Mesenchymal stem cell (in vitro differentiated cells and primary cell): ENCODE results near the gene SNTG2.

Experiments
- DNase-seq: peaks from one replicate; pipeline ENCODE4 v3.0.0-alpha.2; 2013
- H2AFZ ChIP-seq: one replicate; pipeline ENCODE4 v1.6.1; 2013; ENCODE audit warnings: low read depth, mild to moderate bottlenecking, control low read depth, inconsistent platforms, low read length, moderate library complexity
- H2AK5ac ChIP-seq: 2 replicates; pipeline ENCODE4 v1.6.1; 2013; ENCODE audit warnings: low read length, moderate library complexity, mild to moderate bottlenecking, inconsistent platforms; ENCODE audit not compliant: severe bottlenecking
- H2BK120ac ChIP-seq: one replicate; pipeline ENCODE4 v1.6.1; 2013; ENCODE audit warnings: low read depth, mild to moderate bottlenecking, inconsistent platforms, low read length, moderate library complexity
- H2BK12ac ChIP-seq, 2 experiments: one replicate each; pipeline ENCODE4 v1.6.1; 2013; ENCODE audit warnings: inconsistent platforms in 2 of 2, low read length in 2 of 2, mild to moderate bottlenecking in 2 of 2, moderate library complexity in 2 of 2, control low read depth in 1 of 2
- H2BK15ac ChIP-seq: one replicate; pipeline ENCODE4 v1.6.1; 2013; ENCODE audit warnings: mild to moderate bottlenecking, low read depth, inconsistent platforms; ENCODE audit not compliant: poor library complexity, severe bottlenecking
- H2BK5ac ChIP-seq: 2 replicates; pipeline ENCODE4 v1.6.1; 2013; ENCODE audit warnings: low read depth, mild to moderate bottlenecking, low read length, control low read depth, inconsistent platforms; ENCODE audit not compliant: poor library complexity, severe bottlenecking
- H3K14ac ChIP-seq, 2 experiments: one replicate each; pipeline ENCODE4 v1.6.1; 2013; ENCODE audit warnings: inconsistent platforms in 2 of 2, low read length in 2 of 2, control low read depth in 1 of 2, mild to moderate bottlenecking in 1 of 2, moderate library complexity in 1 of 2
- H3K18ac ChIP-seq, 2 experiments: one replicate each; pipeline ENCODE4 v1.6.1; 2013; ENCODE audit warnings: inconsistent platforms in 2 of 2, low read length in 2 of 2, control low read depth in 1 of 2, low read depth in 1 of 2, mild to moderate bottlenecking in 1 of 2
- H3K23ac ChIP-seq, 2 experiments: one replicate each; pipeline ENCODE4 v1.6.1; 2013; ENCODE audit warnings: inconsistent platforms in 2 of 2, low read length in 2 of 2, mild to moderate bottlenecking in 2 of 2, moderate library complexity in 2 of 2, control low read depth in 1 of 2
- H3K27ac ChIP-seq: 2 replicates; pipeline ENCODE4 v1.5.1; 2013; ENCODE audit warnings: mild to moderate bottlenecking, moderate library complexity, low read length, control low read depth, inconsistent platforms; ENCODE audit not compliant: poor library complexity, severe bottlenecking
- H3K27me3 ChIP-seq, 2 experiments: 2 replicates each; pipeline versions ENCODE4 v1.6.1 to v1.7.0; 2013; ENCODE audit warnings: low read length in 2 of 2, mild to moderate bottlenecking in 2 of 2, moderate library complexity in 2 of 2, control low read depth in 1 of 2, inconsistent platforms in 1 of 2; ENCODE audit not compliant: control insufficient read depth in 1 of 2, insufficient read depth in 1 of 2
- H3K36me3 ChIP-seq, 2 experiments: 2 replicates each; pipeline versions ENCODE4 v1.6.1 to v1.7.0; 2013; ENCODE audit warnings: low read length in 2 of 2, control low read depth in 1 of 2, inconsistent platforms in 1 of 2, low read depth in 1 of 2, mild to moderate bottlenecking in 1 of 2; ENCODE audit not compliant: insufficient read depth in 2 of 2, control insufficient read depth in 1 of 2
- H3K4ac ChIP-seq, 2 experiments: one replicate each; pipeline ENCODE4 v1.6.1; 2013; ENCODE audit warnings: inconsistent platforms in 2 of 2, low read length in 2 of 2, mild to moderate bottlenecking in 2 of 2, moderate library complexity in 2 of 2, control low read depth in 1 of 2, low read depth in 1 of 2
- H3K4me1 ChIP-seq: 2 replicates; pipeline ENCODE4 v1.6.1; 2013; ENCODE audit warnings: low read depth, low read length, control low read depth; ENCODE audit not compliant: control insufficient read depth, insufficient read depth
- H3K4me2 ChIP-seq: 2 replicates; pipeline ENCODE4 v1.6.1; 2013; ENCODE audit warnings: low read length, mild to moderate bottlenecking, inconsistent platforms; ENCODE audit not compliant: poor library complexity, severe bottlenecking
- H3K4me3 ChIP-seq, 2 experiments: 2 replicates each; pipeline versions ENCODE4 v1.5.1 to v1.7.0; 2013; ENCODE audit warnings: low read length in 2 of 2, mild to moderate bottlenecking in 2 of 2, control low read depth in 1 of 2, low read depth in 1 of 2; ENCODE audit not compliant: insufficient read depth in 1 of 2
- H3K79me1 ChIP-seq: replicated peaks from 2 replicates; pipeline ENCODE4 v1.6.1; 2013; ENCODE audit warnings: mild to moderate bottlenecking, control low read depth, low read length, inconsistent platforms; ENCODE audit not compliant: poor library complexity, severe bottlenecking
- H3K9ac ChIP-seq: 2 replicates; pipeline ENCODE4 v1.7.0; 2013; ENCODE audit warnings: mild to moderate bottlenecking, low read length, moderate library complexity
- H3K9me3 ChIP-seq: 2 replicates; pipeline ENCODE4 v1.7.0; 2013; ENCODE audit warnings: mild to moderate bottlenecking, low read length; ENCODE audit not compliant: control insufficient read depth
- H4K8ac ChIP-seq: one replicate; pipeline ENCODE4 v1.6.1; 2013; ENCODE audit warnings: inconsistent platforms, mild to moderate bottlenecking, low read length, moderate library complexity
- H4K91ac ChIP-seq: one replicate; pipeline ENCODE4 v1.6.1; 2013; ENCODE audit warnings: mild to moderate bottlenecking, low read length, inconsistent platforms
- WGBS: methylation state at CpG from one replicate; pipeline ENCODE4 v1.1.7; 2013; ENCODE audit warnings: mixed read lengths; 5-methylcytosine and 5-hydroxymethylcytosine counted together

The SNTG2 gene

GRCh38 chr2:959457-959856, 8.8 kb downstream of the SNTG2 start:
- H3K9me3 ChIP-seq, result no peaks in the 10 kb centered on the region
- no peak overlapping the region for H3K4me3 ChIP-seq
- no peaks in the 10 kb centered on the region for H3K79me1 ChIP-seq
- H4K91ac ChIP-seq, result no peak overlapping the region
- peaks cover 0 to 37% of the 10 kb centered on the region in 2 experiments for H3K27me3 ChIP-seq
- H2BK120ac ChIP-seq, result no peak overlapping the region
- no peak overlapping the region for H3K18ac ChIP-seq
- no peak overlapping the region for H3K4me2 ChIP-seq
- no peak overlapping the region for H3K23ac ChIP-seq
- H2AFZ ChIP-seq, result no peak overlapping the region
- no peak overlapping the region for H2BK5ac ChIP-seq
- no peak overlapping the region for H3K4ac ChIP-seq
- H3K4me1 ChIP-seq, result no peaks in the 10 kb centered on the region
- H2BK12ac ChIP-seq, result no peak overlapping the region
- no peaks in the 10 kb centered on the region for H3K36me3 ChIP-seq
- H2AK5ac ChIP-seq, result no peak overlapping the region
- 79% methylated on average over 6 of the region's 10 CpGs for WGBS
- no peak for DNase-seq
- no peak overlapping the region for H2BK15ac ChIP-seq
- no peak overlapping the region for H3K27ac ChIP-seq
- no peak overlapping the region for H3K14ac ChIP-seq
- no peak overlapping the region for H4K8ac ChIP-seq
- H3K9ac ChIP-seq, result no peak overlapping the region

GRCh38 chr2:960061-960736, 9.6 kb downstream of the SNTG2 start:
- no peak overlapping the region for H2BK5ac ChIP-seq
- H3K14ac ChIP-seq, result no peak overlapping the region
- no peaks in the 10 kb centered on the region for H3K36me3 ChIP-seq
- H3K18ac ChIP-seq, result no peak overlapping the region
- H3K23ac ChIP-seq, result no peak overlapping the region
- no peak overlapping the region for H4K8ac ChIP-seq
- H2AFZ ChIP-seq, result no peak overlapping the region
- peaks cover 0 to 40% of the 10 kb centered on the region in 2 experiments for H3K27me3 ChIP-seq
- no peak overlapping the region for H3K9ac ChIP-seq
- no peak overlapping the region for H4K91ac ChIP-seq
- H2BK15ac ChIP-seq, result no peak overlapping the region
- no peak overlapping the region for H2BK12ac ChIP-seq
- 80% methylated on average over 14 of the region's 14 CpGs for WGBS
- H3K4me1 ChIP-seq, result no peaks in the 10 kb centered on the region
- no peaks in the 10 kb centered on the region for H3K79me1 ChIP-seq
- H3K4me2 ChIP-seq, result no peak overlapping the region
- no peak for DNase-seq
- H3K4me3 ChIP-seq, result no peak overlapping the region
- H2BK120ac ChIP-seq, result no peak overlapping the region
- no peak overlapping the region for H2AK5ac ChIP-seq
- no peaks in the 10 kb centered on the region for H3K9me3 ChIP-seq
- H3K27ac ChIP-seq, result no peak overlapping the region
- H3K4ac ChIP-seq, result no peak overlapping the region

GRCh38 chr2:961786-962185, 11.1 kb downstream of the SNTG2 start:
- Histone ChIP-seq H2AFZ (no peak overlapping the region), H3K36me3 (no peaks in the 10 kb centered on the region), H2BK5ac (no peak overlapping the region), H3K79me1 (peaks cover 2% of the 10 kb centered on the region), H3K27me3 (peaks cover 0 to 39% of the 10 kb centered on the region in 2 experiments), H2BK15ac (no peak overlapping the region), H3K9ac (no peak overlapping the region), H3K14ac (no peak overlapping the region), H2BK12ac (no peak overlapping the region), H4K8ac (no peak overlapping the region), H2AK5ac (no peak overlapping the region), H3K4me1 (no peaks in the 10 kb centered on the region), H3K9me3 (no peaks in the 10 kb centered on the region), H3K27ac (no peak overlapping the region), H4K91ac (no peak overlapping the region), H3K18ac (no peak overlapping the region), H3K4me3 (no peak overlapping the region), H3K4ac (no peak overlapping the region), H2BK120ac (no peak overlapping the region), H3K23ac (no peak overlapping the region), H3K4me2 (no peak overlapping the region)
- no peak for DNase-seq

- H3K23ac ChIP-seq, result no peak overlapping the region
- no peak overlapping the region for H3K27ac ChIP-seq
- H4K8ac ChIP-seq, result no peak overlapping the region
- no peaks in the 10 kb centered on the region for H3K4me1 ChIP-seq
- no peak overlapping the region for H3K14ac ChIP-seq
- WGBS, result 78% methylated on average over 6 of the region's 6 CpGs
- peaks cover 2% of the 10 kb centered on the region for H3K79me1 ChIP-seq
- no peak overlapping the region for H3K4me3 ChIP-seq
- H3K4me2 ChIP-seq, result no peak overlapping the region
- no peak overlapping the region for H3K4ac ChIP-seq
- no peak overlapping the region for H2BK12ac ChIP-seq
- no peak overlapping the region for H2AK5ac ChIP-seq
- peaks cover 5% of the 10 kb centered on the region for H3K9me3 ChIP-seq
- no peak overlapping the region for H3K9ac ChIP-seq
- H2BK120ac ChIP-seq, result no peak overlapping the region
- DNase-seq, result no peak
- H4K91ac ChIP-seq, result no peak overlapping the region
- H2BK15ac ChIP-seq, result no peak overlapping the region
- no peaks in the 10 kb centered on the region for H3K36me3 ChIP-seq
- no peak overlapping the region for H3K18ac ChIP-seq
- H3K27me3 ChIP-seq, result peaks cover 0 to 25% of the 10 kb centered on the region in 2 experiments
- H2AFZ ChIP-seq, result no peak overlapping the region
- H2BK5ac ChIP-seq, result no peak overlapping the region
These were observed 13.2 kb downstream of the SNTG2 start for GRCh38 chr2:963876-964275.
